Esophagus muscularis mucosa (tissue), 4 donors: ENCODE measurements around the gene NUDT1. TPM values are rescaled to one million over a fixed set of nuclear protein-coding genes. Genes with fewer than 3 reads are reported as not detected.

Experiments
- DNase-seq: peaks from one replicate; pipeline ENCODE4 v3.0.0-alpha.2; 2017; ENCODE audit errors: extremely low spot score
- H3K27ac ChIP-seq, 4 donors: fragments of 200-600 bp; sonication (generic); replicated peaks in 1 of 4; 1 replicate in 3 of 4; 2 replicates in 1 of 4; pipeline ENCODE4 v1.5.1; 2016 to 2019; ENCODE audit warnings: mild to moderate bottlenecking in 1 of 4
- H3K27me3 ChIP-seq, 4 donors: fragments of 200-600 bp; sonication (generic); one replicate each; pipeline versions ENCODE4 v1.5.1 to v1.6.0; 2016 to 2019
- H3K36me3 ChIP-seq, 4 donors: fragments of 200-600 bp; sonication (generic); one replicate each; pipeline ENCODE4 v1.5.1; 2016 to 2019
- H3K4me1 ChIP-seq, 4 donors: fragments of 200-600 bp; sonication (generic); one replicate each; pipeline ENCODE4 v1.5.1; 2016 to 2019
- H3K4me3 ChIP-seq, 4 donors: fragments of 200-600 bp; sonication (generic); 1 replicate in 2 of 4; 2 replicates in 2 of 4; pipeline ENCODE4 v1.5.1; 2016 to 2019; ENCODE audit warnings: mild to moderate bottlenecking in 4 of 4, moderate library complexity in 1 of 4
- H3K9me3 ChIP-seq, 4 donors: fragments of 200-600 bp; sonication (generic); 1 replicate in 3 of 4; 2 replicates in 1 of 4; pipeline ENCODE4 v1.5.1; 2016 to 2019
- EP300 ChIP-seq: sonication (generic); formaldehyde crosslinking; IDR thresholded peaks from one replicate; pipeline ENCODE4 v1.6.1; 2017; ENCODE audit warnings: antibody characterized with exemption
- POLR2A ChIP-seq: fragments of 450-650 bp; IDR thresholded peaks from one replicate; pipeline ENCODE4 v1.6.1; 2017; ENCODE audit warnings: antibody characterized with exemption, moderate library complexity, mild to moderate bottlenecking, low read depth
- POLR2AphosphoS5 ChIP-seq, 2 donors: sonication (generic); formaldehyde crosslinking; IDR thresholded peaks; one replicate each; pipeline ENCODE4 v1.6.1; 2017; ENCODE audit warnings: antibody characterized with exemption in 2 of 2
- WGBS: methylation state at CpG from one replicate; pipeline ENCODE4 v1.1.5; 2018; 5-methylcytosine and 5-hydroxymethylcytosine counted together
- intact Hi-C: fragments of 100-400 bp; cut with DNase I; formaldehyde crosslinking; loops from one replicate; pipeline ENCODE4 v1.15.1; 2023
- total RNA-seq, 4 donors: library from RNA; depleted of rRNA; stranded (reverse); fragments of >200 nt; gene quantifications; one replicate each; pipeline versions ENCODE4 v1.1.0 to v1.2.1, GENCODE V29; 2016
- TF ChIP-seq, protein P1 (sequence below), 3 experiments: fragments of 200-600 bp in 2 of 3; fragments of 450-650 bp in 1 of 3; sonication (generic) in 2 of 3; IDR thresholded peaks; one replicate each; pipeline ENCODE4 v1.5.1; 2017 to 2019; ENCODE audit warnings: antibody characterized with exemption in 3 of 3, mild to moderate bottlenecking in 2 of 3, moderate library complexity in 1 of 3

The NUDT1 gene
- total RNA-seq, 4 donors from 2014 or later: 10.9 to 18.7 (median 18.0) TPM

DNA sequence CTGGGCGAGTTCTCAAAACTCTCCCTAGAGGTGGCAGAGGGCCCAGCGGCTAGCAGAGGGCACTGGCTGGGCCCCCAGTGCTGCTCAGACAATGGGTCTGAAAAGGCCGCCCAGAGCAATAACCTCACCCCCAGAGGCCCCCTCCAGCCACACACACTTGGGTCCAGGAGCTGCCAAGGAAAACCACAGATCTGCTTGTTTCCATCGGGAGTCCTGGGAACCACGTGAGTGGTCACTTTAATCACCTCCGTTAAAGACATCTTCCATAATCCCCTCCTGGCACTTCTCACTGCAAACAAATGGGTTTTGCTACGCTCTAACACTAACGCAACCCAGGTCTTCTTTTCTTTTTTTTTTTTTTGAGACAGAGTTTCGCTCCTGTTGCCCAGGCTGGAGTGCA is 30.0 kb downstream of the NUDT1 start:
- H3K27ac ChIP-seq: no peak overlapping the region
- intact Hi-C loops: no loop called here
- no peaks in the 10 kb centered on the region for H3K27me3 ChIP-seq
- 89% methylated on average over 8 of the region's 9 CpGs for WGBS
- DNase-seq: no peak
- H3K36me3 ChIP-seq: peaks cover 0 to 61% (median 50%) of the 10 kb centered on the region in 4 donors
- peaks cover 0 to 6% (median 5%) of the 10 kb centered on the region in 4 donors for H3K4me1 ChIP-seq
- TF ChIP-seq POLR2AphosphoS5 (IDR thresholded peaks at IDR 0.05): no peak
- TF ChIP-seq POLR2A: no peak
- TF ChIP-seq, protein P1, sequence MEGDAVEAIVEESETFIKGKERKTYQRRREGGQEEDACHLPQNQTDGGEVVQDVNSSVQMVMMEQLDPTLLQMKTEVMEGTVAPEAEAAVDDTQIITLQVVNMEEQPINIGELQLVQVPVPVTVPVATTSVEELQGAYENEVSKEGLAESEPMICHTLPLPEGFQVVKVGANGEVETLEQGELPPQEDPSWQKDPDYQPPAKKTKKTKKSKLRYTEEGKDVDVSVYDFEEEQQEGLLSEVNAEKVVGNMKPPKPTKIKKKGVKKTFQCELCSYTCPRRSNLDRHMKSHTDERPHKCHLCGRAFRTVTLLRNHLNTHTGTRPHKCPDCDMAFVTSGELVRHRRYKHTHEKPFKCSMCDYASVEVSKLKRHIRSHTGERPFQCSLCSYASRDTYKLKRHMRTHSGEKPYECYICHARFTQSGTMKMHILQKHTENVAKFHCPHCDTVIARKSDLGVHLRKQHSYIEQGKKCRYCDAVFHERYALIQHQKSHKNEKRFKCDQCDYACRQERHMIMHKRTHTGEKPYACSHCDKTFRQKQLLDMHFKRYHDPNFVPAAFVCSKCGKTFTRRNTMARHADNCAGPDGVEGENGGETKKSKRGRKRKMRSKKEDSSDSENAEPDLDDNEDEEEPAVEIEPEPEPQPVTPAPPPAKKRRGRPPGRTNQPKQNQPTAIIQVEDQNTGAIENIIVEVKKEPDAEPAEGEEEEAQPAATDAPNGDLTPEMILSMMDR (IDR thresholded peaks at IDR 0.05): no peak
- no peak for TF ChIP-seq EP300
- no peak overlapping the region for H3K4me3 ChIP-seq
- H3K9me3 ChIP-seq: no peaks in the 10 kb centered on the region

DNA sequence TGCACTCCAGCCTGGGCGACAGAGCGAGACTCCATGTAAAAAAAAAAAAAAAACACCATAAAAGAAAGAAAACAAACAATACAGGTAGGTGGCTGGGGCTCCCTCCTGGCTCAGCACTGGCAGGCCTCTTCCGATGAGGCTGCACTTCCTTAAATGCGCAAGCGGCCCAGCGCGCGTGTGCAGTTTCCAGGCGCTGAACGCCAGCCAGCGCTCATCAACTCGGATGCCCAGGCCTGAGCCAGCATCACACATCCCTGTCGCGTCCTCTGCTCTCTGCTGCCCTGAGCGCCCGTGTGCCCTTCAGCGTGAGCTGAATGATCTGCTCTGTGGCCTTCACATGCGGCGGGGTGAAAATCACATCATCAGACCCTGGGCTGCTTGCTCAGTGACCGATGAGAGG is 31.8 kb downstream of the NUDT1 start:
- Histone ChIP-seq H3K27me3 (no peaks in the 10 kb centered on the region), H3K27ac (no peak overlapping the region), H3K4me1 (peaks cover 0 to 6% (median 5%) of the 10 kb centered on the region in 4 donors), H3K9me3 (no peaks in the 10 kb centered on the region), H3K36me3 (peaks cover 0 to 63% (median 50%) of the 10 kb centered on the region in 4 donors), H3K4me3 (no peak overlapping the region)
- TF ChIP-seq EP300: no peak
- TF ChIP-seq, protein P1 (IDR thresholded peaks at IDR 0.05): no peak
- TF ChIP-seq POLR2AphosphoS5 (IDR thresholded peaks at IDR 0.05): no peak
- no peak for TF ChIP-seq POLR2A
- intact Hi-C loops: no loop called here
- 97% methylated on average over 19 of the region's 20 CpGs for WGBS
- no peak for DNase-seq

DNA sequence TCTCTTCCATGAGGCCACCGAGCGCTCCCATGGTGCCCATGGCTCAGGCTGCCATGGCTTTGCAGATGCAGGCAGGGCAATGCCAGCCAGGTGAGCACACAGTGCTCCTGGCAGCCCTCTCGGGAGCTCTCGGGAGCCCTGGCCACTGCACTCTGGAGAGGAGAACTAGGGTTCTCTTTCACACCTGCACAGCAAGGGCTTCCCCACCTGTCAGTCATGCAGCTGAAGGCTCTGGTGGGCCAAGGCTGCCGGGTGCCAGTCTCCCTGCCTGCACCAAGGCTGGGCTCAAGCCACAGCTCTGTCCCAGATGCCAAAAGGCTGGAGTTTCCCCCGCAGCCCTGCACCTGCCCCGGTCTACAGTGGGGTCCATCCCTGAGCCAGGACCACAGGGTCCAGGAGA is 32.6 kb downstream of the NUDT1 start:
- 98% methylated on average over 5 of the region's 7 CpGs for WGBS
- DNase-seq: no peak

DNA sequence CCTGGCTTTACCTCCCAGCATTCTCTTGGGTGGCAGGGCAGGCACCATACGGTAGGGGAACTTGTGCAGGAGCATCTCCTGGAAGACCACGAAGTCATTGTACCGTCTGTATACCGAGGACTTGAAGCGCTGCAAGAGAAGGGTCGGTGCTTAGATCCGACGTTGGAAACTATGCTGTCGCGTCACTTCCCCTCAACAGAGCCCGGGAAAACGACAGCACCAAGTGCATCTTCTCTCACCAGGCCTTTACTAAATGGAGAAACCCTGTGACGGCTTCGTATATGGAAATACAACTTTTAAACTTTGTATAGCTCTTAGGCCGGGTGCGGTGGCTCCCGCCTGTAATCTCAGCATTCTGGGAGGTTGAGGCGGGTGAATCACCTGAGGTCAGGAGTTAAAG is 33.1 kb downstream of the NUDT1 start:
- no peak overlapping the region for H3K27ac ChIP-seq
- no peaks in the 10 kb centered on the region for H3K27me3 ChIP-seq
- no peaks in the 10 kb centered on the region for H3K9me3 ChIP-seq
- intact Hi-C loops: no loop called here
- TF ChIP-seq POLR2AphosphoS5 (IDR thresholded peaks at IDR 0.05) (no peak), EP300 (no peak)
- peaks cover 0 to 59% (median 44%) of the 10 kb centered on the region in 4 donors for H3K36me3 ChIP-seq
- DNase-seq: no peak
- H3K4me3 ChIP-seq: no peak overlapping the region
- WGBS: 90% methylated on average over 18 of the region's 18 CpGs
- H3K4me1 ChIP-seq: peaks cover 0 to 2% (median 0%) of the 10 kb centered on the region in 4 donors

More for the DNA sequence above, 32.6 kb downstream of the NUDT1 start:
- H3K4me1 ChIP-seq: peaks cover 0 to 3% (median 2%) of the 10 kb centered on the region in 4 donors
- no peaks in the 10 kb centered on the region for H3K9me3 ChIP-seq
- H3K27me3 ChIP-seq: no peaks in the 10 kb centered on the region
- H3K36me3 ChIP-seq: peaks cover 0 to 62% (median 47%) of the 10 kb centered on the region in 4 donors
- no peak overlapping the region for H3K27ac ChIP-seq
- intact Hi-C loops: no loop called here
- H3K4me3 ChIP-seq: no peak overlapping the region
- TF ChIP-seq POLR2AphosphoS5 (IDR thresholded peaks at IDR 0.05): no peak
- TF ChIP-seq POLR2A: no peak
- TF ChIP-seq, protein P1 (IDR thresholded peaks at IDR 0.05): no peak
- no peak for TF ChIP-seq EP300

DNA sequence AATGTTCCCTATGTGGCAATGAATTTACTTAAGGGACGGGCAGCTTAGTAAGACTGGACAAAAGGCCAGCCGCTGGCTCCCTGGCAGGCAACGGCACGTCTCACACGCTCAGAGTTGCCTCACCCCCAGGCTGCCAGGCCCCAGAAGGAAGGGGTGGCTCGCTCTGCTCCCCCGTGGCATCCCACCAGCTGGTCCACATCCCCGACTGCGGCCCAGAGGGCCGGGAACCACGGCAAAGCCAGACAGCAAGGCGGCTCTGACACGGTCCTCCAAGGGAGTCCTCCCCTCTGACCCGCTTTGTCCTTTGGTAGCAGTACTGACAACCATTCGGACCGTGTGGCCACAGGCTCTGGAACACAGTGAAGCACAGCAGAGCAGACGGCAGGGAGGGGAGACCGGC is 34.1 kb downstream of the NUDT1 start:
- Histone ChIP-seq H3K4me3 (no peak overlapping the region), H3K9me3 (no peaks in the 10 kb centered on the region), H3K27ac (no peak overlapping the region), H3K36me3 (peaks cover 0 to 51% (median 36%) of the 10 kb centered on the region in 4 donors), H3K4me1 (peaks cover 0 to 10% (median 2%) of the 10 kb centered on the region in 4 donors), H3K27me3 (no peaks in the 10 kb centered on the region)
- no peak for DNase-seq
- intact Hi-C loops: no loop called here
- 94% methylated on average over 16 of the region's 18 CpGs for WGBS
- no peak for TF ChIP-seq EP300
- no peak for TF ChIP-seq POLR2A
- TF ChIP-seq, protein P1 (IDR thresholded peaks at IDR 0.05): no peak
- no peak for TF ChIP-seq POLR2AphosphoS5 (IDR thresholded peaks at IDR 0.05)
